T-helper 2 cell treated with Interferon-gamma antibody and Interleukin-4, amounts not matched to agents 5 μg/mL and 100 μg/mL, for 36 hours (primary cell): Measurements from ENCODE around the gene SESN1.

ENCODE experiments used
- DNase-seq: peaks from one replicate; pipeline ENCODE4 v3.0.0; 2021; ENCODE audit warnings: low spot score
- H3K27ac Mint-ChIP-seq: one replicate; pipeline ENCODE4 v1.8.0; 2021; ENCODE audit warnings: mild to moderate bottlenecking, mixed read lengths
- H3K27me3 Mint-ChIP-seq: one replicate; pipeline ENCODE4 v1.8.0; 2021; ENCODE audit warnings: low read depth, mixed read lengths
- H3K36me3 Mint-ChIP-seq: one replicate; pipeline ENCODE4 v1.8.0; 2021; ENCODE audit warnings: low read depth, mixed read lengths
- H3K4me1 Mint-ChIP-seq: one replicate; pipeline ENCODE4 v1.8.0; 2021; ENCODE audit warnings: low read depth, mixed read lengths
- H3K4me3 Mint-ChIP-seq: one replicate; pipeline ENCODE4 v1.8.0; 2022; ENCODE audit warnings: mild to moderate bottlenecking, moderate library complexity, mixed read lengths
- H3K9me3 Mint-ChIP-seq: one replicate; pipeline ENCODE4 v1.8.0; 2021; ENCODE audit warnings: mixed read lengths

The SESN1 gene

GRCh38 chr6:108942556-108943492 lies 151.8 kb downstream of the SESN1 start:
- Mint-ChIP-seq H3K36me3 (peaks cover 12% of the 10 kb centered on the region), H3K27ac (peak overlapping the region; percentile 93), H3K27me3 (peaks cover 2% of the 10 kb centered on the region), H3K4me3 (peak overlapping the region; percentile 83), H3K4me1 (peaks cover 38% of the 10 kb centered on the region), H3K9me3 (peaks cover 7% of the 10 kb centered on the region)
- DNase-seq: peak; percentile 61

GRCh38 chr6:108941859-108942258 lies 152.8 kb downstream of the SESN1 start:
- no peak for DNase-seq
- H3K4me1 Mint-ChIP-seq: peaks cover 36% of the 10 kb centered on the region

DNA sequence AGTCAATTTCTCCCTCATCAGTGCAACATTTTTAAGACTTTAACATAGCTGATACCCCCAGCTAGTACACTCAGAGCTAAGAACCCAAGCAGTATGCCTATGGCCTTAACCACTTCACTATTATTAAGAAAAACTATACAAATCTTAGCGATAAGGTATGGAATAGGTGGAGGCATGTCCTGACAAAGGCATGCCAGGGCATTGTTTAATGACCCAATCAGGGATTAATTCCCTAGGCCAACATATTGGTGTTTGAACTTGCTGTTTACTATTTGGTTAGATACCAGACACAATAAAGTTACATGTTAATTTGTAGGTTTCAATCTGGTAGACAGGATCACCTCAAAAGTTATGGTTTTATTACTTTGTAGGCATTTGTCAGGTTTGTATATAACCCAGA lies 153.4 kb downstream of the SESN1 start:
- Mint-ChIP-seq H3K4me3 (no peak overlapping the region), H3K27me3 (peaks cover 2% of the 10 kb centered on the region), H3K4me1 (peaks cover 33% of the 10 kb centered on the region), H3K27ac (no peak overlapping the region), H3K9me3 (peaks cover 7% of the 10 kb centered on the region), H3K36me3 (peaks cover 12% of the 10 kb centered on the region)
- DNase-seq: no peak

More at GRCh38 chr6:108941859-108942258, 152.8 kb downstream of the SESN1 start:
- Mint-ChIP-seq H3K36me3 (peaks cover 12% of the 10 kb centered on the region), H3K9me3 (peaks cover 7% of the 10 kb centered on the region), H3K27ac (peak overlapping the region; percentile 93), H3K27me3 (peaks cover 2% of the 10 kb centered on the region), H3K4me3 (peak overlapping the region; percentile 83)

GRCh38 chr6:108940741-108941140 lies 153.9 kb downstream of the SESN1 start:
- Mint-ChIP-seq H3K27ac (no peak overlapping the region), H3K27me3 (peaks cover 2% of the 10 kb centered on the region), H3K9me3 (peaks cover 7% of the 10 kb centered on the region)

DNA sequence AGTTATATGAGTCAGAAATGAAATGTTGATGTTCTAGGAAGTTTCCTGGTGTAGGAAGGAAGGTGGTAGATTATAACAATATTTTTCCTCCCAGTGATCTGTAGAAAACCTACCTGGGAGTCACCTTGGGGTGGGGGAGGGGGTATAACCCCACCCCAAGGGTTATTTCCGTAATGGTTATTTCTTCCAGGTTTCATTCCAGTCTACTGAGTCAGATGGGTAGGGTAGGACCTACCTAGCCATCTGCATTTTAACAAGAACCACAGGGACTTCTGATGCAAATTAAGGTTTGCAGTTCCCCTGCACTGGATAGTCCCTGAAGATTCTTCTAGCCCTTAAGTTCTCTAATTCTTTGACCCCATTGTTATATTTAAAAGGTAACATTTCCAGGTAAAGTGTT lies 157.5 kb downstream of the SESN1 start:
- Mint-ChIP-seq H3K4me3 (no peak overlapping the region), H3K36me3 (peaks cover 12% of the 10 kb centered on the region), H3K4me1 (peaks cover 11% of the 10 kb centered on the region), H3K27ac (no peak overlapping the region), H3K27me3 (peaks cover 25% of the 10 kb centered on the region), H3K9me3 (peaks cover 7% of the 10 kb centered on the region)
- no peak for DNase-seq

More at GRCh38 chr6:108940741-108941140, 153.9 kb downstream of the SESN1 start:
- Mint-ChIP-seq H3K36me3 (peaks cover 12% of the 10 kb centered on the region), H3K4me3 (no peak overlapping the region), H3K4me1 (peaks cover 33% of the 10 kb centered on the region)
- DNase-seq: no peak
